ENCODE results near the gene NOVA2. TPM values are rescaled to one million over a fixed set of nuclear protein-coding genes. Genes with fewer than 3 reads are reported as not detected.

The NOVA2 gene
- total RNA-seq, 1 experiment from 2014 or later: 2.5 TPM

DNA sequence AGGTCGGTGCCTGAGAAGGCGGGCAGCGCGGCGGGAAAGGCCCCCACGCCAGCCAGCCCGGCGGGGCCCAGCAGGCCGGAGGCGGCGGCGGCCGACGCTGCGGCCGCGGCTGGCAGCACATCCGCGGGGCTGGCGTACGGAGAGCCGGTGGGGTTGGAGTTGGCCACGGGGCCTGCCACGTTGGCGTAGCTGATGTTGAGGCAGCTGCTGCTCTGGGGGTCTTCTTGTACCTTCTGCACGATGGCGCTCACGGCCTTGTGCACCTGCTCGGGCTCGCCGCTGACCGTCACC, 33.2 kb downstream of the NOVA2 start:
- TF ChIP-seq RAD21 (IDR thresholded peaks at IDR 0.05; ENCODE audit: low read depth) (no peak), SRF (IDR thresholded peaks at IDR 0.05; ENCODE audit: low read depth) (no peak), SIN3A (IDR thresholded peaks at IDR 0.05; ENCODE audit: low read depth) (no peak), ELF1 (IDR thresholded peaks at IDR 0.05; ENCODE audit: borderline replicate concordance, low read depth) (no peak), ZNF274 (IDR thresholded peaks at IDR 0.05; ENCODE audit: low read depth, low read length) (no peak), TCF7L2 (IDR thresholded peaks at IDR 0.05; ENCODE audit: borderline replicate concordance, extremely low read depth, insufficient read depth, insufficient read length) (no peak), FOSL1 (IDR thresholded peaks at IDR 0.05; ENCODE audit: low read depth) (no peak), CEBPB (IDR thresholded peaks at IDR 0.05; ENCODE audit: low read depth) (no peak)
- TF ChIP-seq, protein P1, sequence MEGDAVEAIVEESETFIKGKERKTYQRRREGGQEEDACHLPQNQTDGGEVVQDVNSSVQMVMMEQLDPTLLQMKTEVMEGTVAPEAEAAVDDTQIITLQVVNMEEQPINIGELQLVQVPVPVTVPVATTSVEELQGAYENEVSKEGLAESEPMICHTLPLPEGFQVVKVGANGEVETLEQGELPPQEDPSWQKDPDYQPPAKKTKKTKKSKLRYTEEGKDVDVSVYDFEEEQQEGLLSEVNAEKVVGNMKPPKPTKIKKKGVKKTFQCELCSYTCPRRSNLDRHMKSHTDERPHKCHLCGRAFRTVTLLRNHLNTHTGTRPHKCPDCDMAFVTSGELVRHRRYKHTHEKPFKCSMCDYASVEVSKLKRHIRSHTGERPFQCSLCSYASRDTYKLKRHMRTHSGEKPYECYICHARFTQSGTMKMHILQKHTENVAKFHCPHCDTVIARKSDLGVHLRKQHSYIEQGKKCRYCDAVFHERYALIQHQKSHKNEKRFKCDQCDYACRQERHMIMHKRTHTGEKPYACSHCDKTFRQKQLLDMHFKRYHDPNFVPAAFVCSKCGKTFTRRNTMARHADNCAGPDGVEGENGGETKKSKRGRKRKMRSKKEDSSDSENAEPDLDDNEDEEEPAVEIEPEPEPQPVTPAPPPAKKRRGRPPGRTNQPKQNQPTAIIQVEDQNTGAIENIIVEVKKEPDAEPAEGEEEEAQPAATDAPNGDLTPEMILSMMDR (IDR thresholded peaks at IDR 0.05 in 2 of 3, conservative IDR thresholded peaks at IDR 0.05 in 1 of 3; ENCODE audit: borderline replicate concordance in 1 of 3, insufficient read depth in 1 of 3, low read depth in 2 of 3, low read length in 2 of 3): no peak
- TF ChIP-seq, protein P2, sequence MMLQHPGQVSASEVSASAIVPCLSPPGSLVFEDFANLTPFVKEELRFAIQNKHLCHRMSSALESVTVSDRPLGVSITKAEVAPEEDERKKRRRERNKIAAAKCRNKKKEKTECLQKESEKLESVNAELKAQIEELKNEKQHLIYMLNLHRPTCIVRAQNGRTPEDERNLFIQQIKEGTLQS (IDR thresholded peaks at IDR 0.05): no peak
- H4K20me1 ChIP-seq (ENCODE audit: insufficient read depth): no peaks in the 10 kb centered on the region
- H3K4me2 ChIP-seq (ENCODE audit: low read length): no peak overlapping the region
- no peak overlapping the region for H3K4me3 ChIP-seq (replicated peaks in 1 of 2; ENCODE audit: low read depth in 1 of 2, low read length in 2 of 2)
- ChIA-PET RAD21 (ENCODE audit: low non-redundant PET in 1 of 2, low total read pairs in 2 of 2, uncharacterized antibody in 2 of 2, unreplicated experiment in 2 of 2) (no interaction called here), CTCF (no interaction called here), POLR2A (no interaction called here)
- BruUV-seq (replicated peaks): no TSS peak
- H3K9me3 ChIP-seq (ENCODE audit: control insufficient read depth in 1 of 2, insufficient read depth in 1 of 2, low read depth in 1 of 2, low read length in 2 of 2): no peaks in the 10 kb centered on the region
- H3K79me2 ChIP-seq (ENCODE audit: insufficient read depth, low read length): no peaks in the 10 kb centered on the region
- H3K4me1 ChIP-seq (ENCODE audit: control insufficient read depth in 1 of 2, insufficient read depth in 2 of 2, low read length in 2 of 2): no peaks in the 10 kb centered on the region
- H3K27ac ChIP-seq (ENCODE audit: low read depth, low read length): no peak overlapping the region
- no peaks in the 10 kb centered on the region for H3K9me2 ChIP-seq (ENCODE audit: insufficient read depth)
- H3K9ac ChIP-seq (ENCODE audit: low read length): no peak overlapping the region
- no peak overlapping the region for H2AFZ ChIP-seq (ENCODE audit: low read depth, low read length, poor library complexity, severe bottlenecking)
- no peaks in the 10 kb centered on the region for H3K36me3 ChIP-seq (ENCODE audit: control insufficient read depth in 1 of 2, insufficient read depth in 2 of 2, low read length in 2 of 2)
- DNase-seq (ENCODE audit: low read depth, low spot score): no peak
- intact Hi-C loops (cut with micrococcal nuclease): no loop called here
- H3K27me3 ChIP-seq (ENCODE audit: insufficient read depth, low read length): peaks cover 5% of the 10 kb centered on the region; the same call in 1 of the 2 replicates
- no peak for ATAC-seq
